ENCODE measurements around the gene UBE2V1.

The UBE2V1 gene

DNA sequence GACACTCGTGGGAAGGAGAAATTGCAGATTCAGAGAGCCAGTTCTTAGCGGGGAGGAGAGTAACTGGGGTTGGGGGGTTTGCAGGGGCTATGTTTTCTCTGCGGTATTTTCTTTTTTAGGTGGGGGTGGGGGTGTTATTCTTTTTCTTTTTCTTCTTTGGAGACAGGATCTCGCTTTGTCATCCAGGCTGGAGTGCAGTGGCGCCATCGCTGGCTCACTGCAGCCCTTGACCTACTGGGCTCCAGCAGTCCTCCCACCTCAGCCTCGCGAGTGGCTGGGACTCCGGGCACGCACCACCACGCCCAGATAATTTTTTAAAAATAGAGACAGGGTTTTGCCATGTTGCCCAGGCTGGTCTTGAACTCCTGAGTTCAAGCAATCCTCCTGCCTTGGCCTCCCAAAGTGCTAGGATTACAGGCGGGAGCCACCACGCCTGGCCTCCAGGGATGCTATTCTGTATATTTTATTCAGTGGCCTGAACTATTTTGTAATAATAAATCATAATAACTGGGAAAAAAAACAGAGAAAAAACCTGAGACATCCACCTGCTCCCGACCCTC lies 57.3 kb downstream of the UBE2V1 start:
- no peak overlapping the region for H3K4me3 ChIP-seq (ENCODE audit: low read depth, low read length)
- TF ChIP-seq, protein P1, sequence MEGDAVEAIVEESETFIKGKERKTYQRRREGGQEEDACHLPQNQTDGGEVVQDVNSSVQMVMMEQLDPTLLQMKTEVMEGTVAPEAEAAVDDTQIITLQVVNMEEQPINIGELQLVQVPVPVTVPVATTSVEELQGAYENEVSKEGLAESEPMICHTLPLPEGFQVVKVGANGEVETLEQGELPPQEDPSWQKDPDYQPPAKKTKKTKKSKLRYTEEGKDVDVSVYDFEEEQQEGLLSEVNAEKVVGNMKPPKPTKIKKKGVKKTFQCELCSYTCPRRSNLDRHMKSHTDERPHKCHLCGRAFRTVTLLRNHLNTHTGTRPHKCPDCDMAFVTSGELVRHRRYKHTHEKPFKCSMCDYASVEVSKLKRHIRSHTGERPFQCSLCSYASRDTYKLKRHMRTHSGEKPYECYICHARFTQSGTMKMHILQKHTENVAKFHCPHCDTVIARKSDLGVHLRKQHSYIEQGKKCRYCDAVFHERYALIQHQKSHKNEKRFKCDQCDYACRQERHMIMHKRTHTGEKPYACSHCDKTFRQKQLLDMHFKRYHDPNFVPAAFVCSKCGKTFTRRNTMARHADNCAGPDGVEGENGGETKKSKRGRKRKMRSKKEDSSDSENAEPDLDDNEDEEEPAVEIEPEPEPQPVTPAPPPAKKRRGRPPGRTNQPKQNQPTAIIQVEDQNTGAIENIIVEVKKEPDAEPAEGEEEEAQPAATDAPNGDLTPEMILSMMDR (IDR thresholded peaks at IDR 0.05; ENCODE audit: low read depth, low read length): no peak

DNA sequence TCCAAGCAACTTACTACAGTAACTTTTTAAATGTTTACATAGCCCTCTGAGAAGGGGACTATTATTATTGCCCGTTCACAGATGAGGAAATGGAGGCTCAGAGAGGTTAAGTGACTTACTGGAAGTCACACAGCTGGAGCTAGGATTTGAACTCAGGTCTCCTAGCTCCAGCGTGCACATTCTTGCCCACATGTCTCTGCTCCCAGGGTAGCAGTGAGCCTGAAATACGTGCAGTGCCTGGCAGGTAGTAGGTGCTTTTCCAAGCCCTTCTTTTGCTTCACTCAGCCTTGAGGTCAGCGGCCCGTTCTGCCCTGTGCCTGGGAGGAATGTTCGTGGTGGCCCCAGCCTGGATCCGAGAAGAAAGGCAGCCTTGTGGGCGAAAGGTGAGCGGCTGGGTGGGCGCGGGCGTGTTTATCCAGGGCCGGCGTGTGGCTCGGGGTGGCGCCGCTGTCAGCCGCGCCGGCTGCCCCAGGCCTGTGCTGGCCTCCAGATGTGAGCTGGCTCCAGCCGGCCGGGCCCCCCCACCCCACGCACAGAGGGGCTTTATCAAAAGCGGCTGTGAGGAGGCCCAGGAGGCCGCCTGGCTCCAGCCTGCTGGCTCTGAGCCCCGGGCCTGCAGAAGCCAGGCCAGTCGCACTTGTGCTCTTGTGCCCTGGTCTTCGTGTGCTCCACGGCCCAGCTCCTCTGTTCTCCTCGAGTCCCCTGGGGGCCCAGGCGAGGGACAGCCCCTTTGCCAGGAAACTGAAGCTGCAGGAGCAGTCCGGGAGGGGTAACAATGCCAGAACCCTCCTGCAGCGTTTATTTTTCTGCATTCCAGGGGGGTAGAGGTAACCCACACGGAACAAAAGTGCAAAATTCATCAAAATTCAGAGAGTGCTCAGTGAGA lies 58.1 kb downstream of the UBE2V1 start:
- H3K4me3 ChIP-seq (ENCODE audit: low read depth, low read length): no peak overlapping the region
- TF ChIP-seq, protein P1 (IDR thresholded peaks at IDR 0.05; ENCODE audit: low read depth, low read length): no peak

DNA sequence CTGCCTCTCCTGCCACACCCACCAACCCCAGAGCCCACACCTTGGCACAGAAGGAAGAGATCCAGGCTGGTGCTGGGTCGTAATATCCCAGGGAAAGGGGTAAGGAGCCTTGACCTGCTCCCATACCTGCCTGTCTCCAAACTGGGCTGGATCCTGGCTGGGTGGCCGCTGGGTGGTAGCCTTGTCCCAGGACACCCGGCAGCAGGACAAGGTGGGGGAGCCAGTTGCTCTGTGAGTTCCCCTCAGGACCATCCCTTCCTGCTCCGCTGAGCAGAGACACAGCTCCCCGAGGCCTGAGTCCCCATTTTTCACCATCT lies 58.8 kb downstream of the UBE2V1 start:
- TF ChIP-seq, protein P1 (IDR thresholded peaks at IDR 0.05; ENCODE audit: low read depth, low read length): no peak
- no peak overlapping the region for H3K4me3 ChIP-seq (ENCODE audit: low read depth, low read length)

DNA sequence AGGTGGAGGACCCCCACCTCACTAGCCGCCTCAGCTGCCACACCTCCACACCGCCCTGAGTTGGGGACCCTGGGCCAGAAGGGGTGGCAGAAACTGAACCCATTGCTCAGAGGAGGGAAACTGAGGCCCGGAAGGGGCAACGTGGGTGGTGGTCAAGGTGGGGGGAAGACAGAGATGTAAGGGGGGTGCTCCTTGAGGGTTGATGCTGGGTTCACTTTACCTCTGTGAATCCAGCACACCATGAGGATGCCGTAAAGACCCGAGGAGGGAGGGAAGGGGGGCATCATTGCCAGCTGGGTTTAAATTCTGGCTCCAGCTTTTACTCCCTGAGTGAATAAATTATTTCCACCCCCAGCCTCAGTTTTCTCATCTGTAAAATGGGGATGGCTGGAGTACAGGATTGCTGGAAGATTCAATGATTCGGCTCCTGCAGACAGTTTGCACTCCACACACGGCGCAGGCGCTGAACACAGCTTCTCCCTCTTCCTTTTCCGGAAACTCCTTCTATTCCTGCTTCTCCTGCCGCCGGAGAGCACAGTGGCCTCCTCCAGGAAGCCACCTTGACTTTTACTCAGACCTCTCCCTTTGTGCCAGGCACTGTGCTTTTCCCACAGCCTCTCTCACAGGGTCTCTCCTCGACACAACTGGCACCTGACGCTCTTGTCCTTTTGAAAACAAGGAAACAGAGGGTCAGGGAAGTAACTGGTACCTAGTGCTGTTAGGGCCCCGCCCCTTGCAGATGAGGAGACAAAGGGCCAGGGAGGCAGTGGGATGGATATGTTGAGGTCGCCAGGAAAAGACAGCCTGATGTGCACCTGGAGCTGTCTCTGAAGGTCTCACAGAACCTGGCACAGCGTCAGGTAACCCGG lies 59.4 kb downstream of the UBE2V1 start:
- H3K4me3 ChIP-seq (ENCODE audit: low read depth, low read length): no peak overlapping the region
- TF ChIP-seq, protein P1 (IDR thresholded peaks at IDR 0.05; ENCODE audit: low read depth, low read length): no peak

DNA sequence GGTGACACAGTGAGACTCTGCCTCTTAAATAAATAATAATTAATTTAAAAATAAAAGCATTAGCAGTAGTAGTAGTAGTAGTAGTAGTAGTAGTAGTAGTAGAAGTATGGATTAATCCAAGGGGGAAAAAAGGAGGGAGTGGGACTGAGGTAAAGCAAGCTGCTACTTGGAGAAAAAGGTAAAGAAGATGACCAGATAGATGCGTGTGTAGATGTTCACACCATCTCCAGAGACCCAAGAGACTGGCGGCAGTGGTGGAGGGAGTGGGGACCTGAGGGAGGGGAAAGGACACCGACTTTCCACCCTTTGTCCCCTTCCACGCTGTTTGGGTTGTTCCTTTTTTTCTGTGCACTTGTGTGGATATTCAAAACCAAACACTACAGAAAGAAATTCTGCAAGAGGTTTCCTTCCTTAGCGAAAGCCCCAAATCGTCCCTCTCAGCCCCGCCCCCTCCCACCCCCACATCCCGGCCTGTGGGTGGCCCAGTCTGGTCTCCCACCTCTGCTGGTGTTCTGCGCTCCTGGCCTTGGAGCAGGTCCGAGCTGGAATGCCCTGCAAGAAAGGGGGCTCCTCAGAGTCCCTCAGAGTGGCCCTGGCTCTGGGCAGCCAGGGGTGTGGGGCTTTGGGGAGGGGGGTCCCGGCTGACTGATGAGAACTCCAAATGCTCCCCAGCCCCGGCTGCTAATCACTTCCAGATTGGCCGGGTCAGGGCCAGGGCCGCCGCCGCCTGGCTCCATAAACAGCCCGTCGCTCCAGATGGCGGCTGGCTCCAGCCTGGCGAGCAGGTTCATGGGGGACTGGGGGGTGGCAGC lies 60.2 kb downstream of the UBE2V1 start:
- TF ChIP-seq, protein P1 (IDR thresholded peaks at IDR 0.05; ENCODE audit: low read depth, low read length): no peak
- no peak overlapping the region for H3K4me3 ChIP-seq (ENCODE audit: low read depth, low read length)

DNA sequence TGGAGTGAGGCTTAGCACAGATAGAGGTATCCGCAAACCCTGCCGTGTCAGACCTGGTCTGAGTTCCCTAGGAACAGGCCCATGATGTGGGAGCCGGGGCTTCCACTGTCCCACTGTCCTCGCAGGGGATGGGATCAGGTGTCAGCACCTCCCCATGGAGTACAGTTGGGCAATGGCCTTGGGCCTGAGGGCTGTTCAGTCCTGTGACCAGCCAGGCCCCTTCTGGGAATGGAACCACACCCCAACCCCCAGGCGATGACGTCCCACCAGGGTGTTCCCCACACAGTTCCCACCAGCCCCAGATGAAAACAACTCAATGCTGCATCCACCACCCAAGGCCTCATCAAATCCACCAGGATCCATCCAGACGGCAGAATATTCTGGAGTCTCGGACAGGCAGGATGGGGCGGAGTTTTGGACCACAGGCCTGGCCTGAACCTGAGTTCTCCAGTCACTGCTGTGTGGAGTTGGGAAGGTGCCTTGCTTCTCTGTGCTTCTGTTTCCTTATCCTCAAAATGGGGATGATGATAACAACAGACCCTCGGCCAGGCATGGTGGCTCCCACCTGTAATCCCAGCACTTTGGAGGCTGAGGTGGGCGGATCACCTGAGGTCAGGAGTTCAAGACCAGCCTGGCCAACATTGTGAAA lies 62.2 kb downstream of the UBE2V1 start:
- TF ChIP-seq, protein P1 (IDR thresholded peaks at IDR 0.05; ENCODE audit: low read depth, low read length): no peak
- no peak overlapping the region for H3K4me3 ChIP-seq (ENCODE audit: low read depth, low read length)
